RWPE2 (cell line): ENCODE results near the gene DCP1A.
A peak's percentile ranks its signal among the peaks of the same experiment; 100 is the strongest.
"Not testable (repeated sequence)": the region's sequence is repeated elsewhere in the genome, so short reads cannot be mapped to it uniquely, and the experiment has no call there.

Experiments
- ATAC-seq: fragments of 200-7000 bp; cut with Tn5 transposase; 3 replicates; pipeline ENCODE4 v1.9.1; 2021; ENCODE audit warnings: low read depth
- DNase-seq: peaks from one replicate; pipeline ENCODE4 v3.0.0-alpha.2; 2020; ENCODE audit warnings: low spot score
- H3K27ac ChIP-seq: fragments of 450-650 bp; 2 replicates; pipeline ENCODE4 v1.5.1; 2017; ENCODE audit warnings: mild to moderate bottlenecking; ENCODE audit not compliant: poor library complexity, severe bottlenecking
- H3K27me3 ChIP-seq: fragments of 250-450 bp; sonication (Bioruptor Pico); 2 replicates; pipeline ENCODE4 v1.5.1; 2021; ENCODE audit warnings: mild to moderate bottlenecking, moderate library complexity; ENCODE audit not compliant: insufficient read depth, poor library complexity, severe bottlenecking
- H3K36me3 ChIP-seq: fragments of 250-450 bp; sonication (Bioruptor Pico); 2 replicates; pipeline ENCODE4 v1.5.1; 2020; ENCODE audit warnings: low read depth, mild to moderate bottlenecking, moderate library complexity
- H3K4me1 ChIP-seq: fragments of 250-450 bp; sonication (Bioruptor Pico); 2 replicates; pipeline ENCODE4 v1.5.1; 2021; ENCODE audit warnings: mild to moderate bottlenecking, moderate library complexity; ENCODE audit not compliant: insufficient read depth, poor library complexity, severe bottlenecking
- H3K4me3 ChIP-seq: fragments of 250-450 bp; sonication (Bioruptor Pico); 2 replicates; pipeline ENCODE4 v1.5.1; 2021; ENCODE audit warnings: mild to moderate bottlenecking, moderate library complexity; ENCODE audit not compliant: severe bottlenecking
- H3K9me3 ChIP-seq: fragments of 250-450 bp; sonication (Bioruptor Pico); 2 replicates; pipeline ENCODE4 v1.5.1; 2021; ENCODE audit warnings: mild to moderate bottlenecking, moderate library complexity; ENCODE audit not compliant: severe bottlenecking
- CTCF ChIP-seq: fragments of 450-650 bp; IDR thresholded peaks from one replicate; pipeline ENCODE4 v1.5.1; 2017; ENCODE audit warnings: mild to moderate bottlenecking, moderate library complexity; ENCODE audit not compliant: poor library complexity, severe bottlenecking

Gene DCP1A

DNA sequence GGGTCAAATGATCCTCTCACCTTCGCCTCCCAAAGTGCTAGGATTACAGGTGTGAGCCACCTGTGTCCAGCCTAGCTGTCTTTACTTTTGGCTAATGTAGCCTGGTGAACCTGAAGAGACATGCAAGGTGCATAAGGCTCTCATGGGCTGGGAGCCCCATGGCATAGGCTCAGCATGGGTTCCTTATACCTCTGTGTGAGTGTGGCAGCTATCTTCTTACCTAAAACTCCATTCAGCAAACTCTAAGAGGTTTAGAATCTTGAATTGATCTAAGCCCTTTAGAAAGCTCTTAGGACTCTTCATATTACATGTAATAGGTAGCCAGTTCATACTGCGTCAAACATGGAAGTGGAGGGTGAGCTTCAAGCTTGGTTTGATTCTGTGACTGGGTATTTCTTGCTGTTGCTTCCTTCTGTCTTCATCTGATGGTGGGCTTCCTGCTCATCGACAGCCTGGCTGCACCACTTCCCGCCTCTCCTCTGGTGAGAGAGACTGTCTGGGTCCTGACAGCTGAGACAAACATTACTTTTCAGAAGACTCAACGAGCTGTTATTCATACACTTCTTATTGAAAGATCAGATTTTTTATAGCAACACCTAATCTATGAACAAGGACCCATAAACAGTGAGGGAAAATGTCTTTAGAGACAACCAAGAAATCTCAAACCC, 72.3 kb downstream of the DCP1A start:
- Histone ChIP-seq H3K36me3 (no peaks in the 10 kb centered on the region), H3K27me3 (no peaks in the 10 kb centered on the region), H3K4me3 (no peak overlapping the region), H3K9me3 (no peaks in the 10 kb centered on the region), H3K27ac (no peak overlapping the region), H3K4me1 (peaks cover 8% of the 10 kb centered on the region)
- no peak for TF ChIP-seq CTCF
- ATAC-seq, result no peak
- no peak for DNase-seq

GRCh38 chr3:53273146-53273670, 74.1 kb downstream of the DCP1A start:
- Histone ChIP-seq H3K9me3 (no peaks in the 10 kb centered on the region), H3K4me1 (peaks cover 19% of the 10 kb centered on the region), H3K27me3 (no peaks in the 10 kb centered on the region), H3K27ac (no peak overlapping the region), H3K36me3 (no peaks in the 10 kb centered on the region), H3K4me3 (no peak overlapping the region)
- no peak for TF ChIP-seq CTCF
- DNase-seq (no peak), ATAC-seq (no peak)

DNA sequence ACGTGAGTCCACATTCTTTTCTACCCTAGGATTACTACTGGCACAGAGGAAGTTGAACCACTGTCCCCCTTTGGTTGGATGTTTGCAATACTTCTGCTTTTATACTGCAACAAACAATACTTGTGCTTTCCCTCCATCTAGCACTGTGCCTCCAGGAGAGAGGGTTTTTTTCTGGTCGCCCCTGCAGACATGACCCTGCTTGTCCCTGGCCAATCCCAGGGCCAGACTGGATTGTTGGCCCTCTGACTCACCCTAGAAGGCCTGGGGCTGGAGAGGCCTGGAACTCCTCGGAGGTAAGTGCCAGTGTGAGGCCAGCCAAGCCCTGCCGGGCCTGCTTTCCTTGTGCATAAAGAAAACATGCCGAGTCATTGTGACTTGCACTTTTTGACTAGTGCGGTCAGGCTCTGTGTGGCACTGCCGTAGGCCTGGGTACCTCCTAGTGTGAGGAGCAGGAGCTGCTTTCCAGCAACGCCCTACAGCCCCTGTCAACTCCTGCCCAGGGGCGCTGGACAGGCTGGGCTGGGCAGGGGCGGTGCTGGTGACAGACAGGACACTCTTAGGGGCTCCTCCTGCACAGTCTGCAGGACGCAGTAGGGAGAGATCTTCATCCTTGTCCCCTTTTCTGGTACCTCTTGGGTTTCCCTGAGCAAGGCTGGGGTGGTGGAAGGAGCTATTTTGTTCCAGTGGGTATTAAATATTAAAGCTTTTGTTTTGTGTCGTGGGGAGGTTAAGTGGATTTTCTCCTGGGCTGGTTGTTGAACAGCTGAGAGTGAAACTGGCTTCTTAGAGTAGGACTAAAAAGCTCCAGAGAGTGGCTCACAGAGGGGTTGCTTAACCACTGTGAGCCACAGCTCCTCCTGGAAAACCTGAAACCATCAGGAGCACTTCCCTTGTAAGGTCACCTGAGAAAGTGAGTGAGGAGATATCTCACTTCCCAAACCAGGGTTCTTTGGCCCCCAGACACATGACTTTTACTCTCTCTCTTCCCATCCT, 77.2 kb downstream of the DCP1A start:
- TF ChIP-seq CTCF, result peak; percentile 21
- Histone ChIP-seq H3K4me3 (no peak overlapping the region), H3K27ac (peak overlapping the region; percentile 87), H3K36me3 (no peaks in the 10 kb centered on the region), H3K27me3 (no peaks in the 10 kb centered on the region), H3K4me1 (peaks cover 19% of the 10 kb centered on the region), H3K9me3 (no peaks in the 10 kb centered on the region)
- peak; percentile 98 for DNase-seq
- peak; percentile 98 for ATAC-seq

- DNase-seq, ATAC-seq: not testable (repeated sequence)
- H3K27ac ChIP-seq, result peak overlapping the region; percentile 87
These were observed 78.2 kb downstream of the DCP1A start for GRCh38 chr3:53269193-53269592.

DNA sequence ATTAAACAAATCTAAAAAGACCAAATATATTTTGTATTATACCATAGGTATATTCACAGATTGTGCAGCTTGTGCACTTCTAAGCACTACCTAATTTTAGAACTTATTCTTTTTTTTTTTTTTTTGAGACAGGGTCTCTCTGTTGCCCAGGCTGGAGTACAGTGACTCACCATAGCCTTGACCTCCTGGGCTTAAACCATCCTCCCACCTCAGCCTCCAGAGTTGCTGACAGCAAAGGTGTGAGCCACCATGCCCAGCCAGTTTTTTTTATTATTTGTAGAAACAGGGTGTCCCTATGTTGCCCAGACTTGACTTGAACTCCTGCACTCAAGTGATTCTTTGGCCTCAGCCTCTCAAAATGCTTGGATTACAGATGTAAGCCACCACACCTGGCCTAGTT, 79.6 kb downstream of the DCP1A start:
- ATAC-seq (no peak), DNase-seq (no peak)
- H3K4me3 ChIP-seq, result no peak overlapping the region
- no peak for TF ChIP-seq CTCF
- H3K27me3 ChIP-seq, result no peaks in the 10 kb centered on the region
- no peaks in the 10 kb centered on the region for H3K36me3 ChIP-seq
- peaks cover 26% of the 10 kb centered on the region for H3K4me1 ChIP-seq
- H3K9me3 ChIP-seq, result no peaks in the 10 kb centered on the region
- H3K27ac ChIP-seq, result peak overlapping the region; percentile 87

More at GRCh38 chr3:53269193-53269592, 78.2 kb downstream of the DCP1A start:
- not testable (repeated sequence) for H3K27me3 ChIP-seq, H3K4me3 ChIP-seq, H3K9me3 ChIP-seq, H3K36me3 ChIP-seq
- peaks cover 19% of the 10 kb centered on the region for H3K4me1 ChIP-seq
